ENCODE results near the gene KCNB1.

The KCNB1 gene

GRCh38 chr20:49466114-49466912 lies 16.2 kb downstream of the KCNB1 start:
- no peak for DNase-seq

DNA sequence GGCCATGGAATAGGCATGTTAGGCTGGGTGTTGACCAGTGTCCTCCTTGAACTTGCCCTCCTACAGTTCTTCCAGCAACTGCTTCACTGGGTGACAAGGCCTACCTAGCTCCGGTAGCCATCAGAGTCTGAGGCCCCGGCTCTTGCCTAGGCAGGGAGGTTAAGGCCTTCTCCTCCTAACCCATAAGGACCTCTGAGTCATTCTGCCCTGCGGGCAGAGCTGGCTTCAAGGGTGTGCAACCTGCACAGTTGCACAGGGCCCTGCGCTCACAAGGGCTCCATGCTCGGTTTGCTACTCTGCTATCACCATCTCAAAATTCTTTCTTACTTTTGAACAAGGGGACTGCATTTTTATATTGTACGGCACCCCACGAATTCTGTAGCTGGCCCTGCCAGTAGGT lies 17.9 kb downstream of the KCNB1 start:
- DNase-seq, result no peak

DNA sequence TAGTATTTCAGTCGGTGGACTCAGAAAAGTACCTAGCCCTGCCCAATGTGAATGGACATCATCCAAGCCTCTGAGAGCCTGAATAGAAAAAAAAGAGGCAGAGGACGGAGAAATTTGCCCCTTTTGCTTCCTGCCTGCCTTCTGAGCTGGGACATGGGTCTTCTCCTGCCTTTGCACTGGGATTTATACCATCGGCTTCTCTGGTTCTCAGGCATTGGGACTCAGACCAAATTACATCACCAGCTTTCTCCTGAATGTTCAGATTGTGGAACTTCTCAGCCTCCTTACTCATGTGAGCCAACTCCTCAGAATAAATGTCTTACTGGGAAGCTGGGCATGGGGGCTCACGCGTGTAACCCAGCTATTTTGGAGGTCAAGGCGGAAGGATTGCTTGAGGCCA lies 19.8 kb downstream of the KCNB1 start:
- no peak for DNase-seq

DNA sequence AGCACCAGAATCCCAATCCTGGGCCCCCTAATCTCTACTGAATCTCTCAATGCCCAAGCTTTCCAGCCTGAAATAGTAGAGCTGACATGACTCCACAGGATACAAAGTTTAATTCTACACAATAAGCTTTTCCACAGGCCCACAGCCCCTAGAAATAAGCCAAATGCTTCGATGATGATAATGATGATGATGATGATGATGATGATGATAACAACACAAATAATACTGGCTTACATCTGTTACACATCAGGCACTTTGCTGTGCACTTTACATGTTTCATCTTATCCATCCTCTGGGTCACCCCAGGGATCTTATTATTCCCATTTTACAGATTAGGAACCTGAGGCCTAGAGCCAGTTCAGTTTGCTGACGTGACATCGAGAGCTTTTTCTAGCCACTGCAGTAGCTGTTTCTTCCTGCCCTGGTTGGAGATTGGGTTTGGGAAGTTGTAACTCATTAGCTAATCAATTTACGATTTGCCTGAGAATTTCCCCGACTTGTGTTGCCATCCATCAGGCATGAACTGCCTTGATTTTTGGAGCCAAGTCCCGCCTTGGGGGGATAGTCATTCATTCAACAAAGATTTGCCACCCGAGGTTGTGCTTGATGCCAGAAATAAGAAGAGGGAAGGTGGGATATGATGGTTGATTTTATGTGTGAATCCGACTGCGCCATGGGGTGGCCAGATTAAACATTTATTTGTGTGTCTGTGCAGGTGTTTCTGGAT lies 20.4 kb downstream of the KCNB1 start:
- DNase-seq, result no peak

GRCh38 chr20:49460916-49461315 lies 21.6 kb downstream of the KCNB1 start:
- no peak for DNase-seq

DNA sequence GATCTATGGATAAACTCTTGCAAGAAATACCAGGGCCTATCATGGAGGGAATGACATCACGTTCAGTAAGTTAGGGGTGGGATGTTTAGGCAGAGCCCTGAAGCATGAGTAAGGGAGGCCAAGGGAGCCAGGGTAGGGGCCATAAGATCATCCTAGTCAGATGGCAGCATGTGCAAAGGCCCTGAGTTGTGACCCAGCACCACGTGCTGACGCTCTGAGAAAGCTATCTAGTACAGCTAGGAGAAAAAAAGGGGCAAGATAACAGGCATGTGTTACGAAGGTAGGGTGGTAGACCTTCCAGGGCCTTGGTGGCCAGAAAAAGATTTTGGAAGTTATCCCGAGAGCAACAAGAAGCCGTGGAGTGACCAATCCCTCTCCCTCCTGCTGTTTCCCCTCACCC lies 22.3 kb downstream of the KCNB1 start:
- DNase-seq, result no peak

DNA sequence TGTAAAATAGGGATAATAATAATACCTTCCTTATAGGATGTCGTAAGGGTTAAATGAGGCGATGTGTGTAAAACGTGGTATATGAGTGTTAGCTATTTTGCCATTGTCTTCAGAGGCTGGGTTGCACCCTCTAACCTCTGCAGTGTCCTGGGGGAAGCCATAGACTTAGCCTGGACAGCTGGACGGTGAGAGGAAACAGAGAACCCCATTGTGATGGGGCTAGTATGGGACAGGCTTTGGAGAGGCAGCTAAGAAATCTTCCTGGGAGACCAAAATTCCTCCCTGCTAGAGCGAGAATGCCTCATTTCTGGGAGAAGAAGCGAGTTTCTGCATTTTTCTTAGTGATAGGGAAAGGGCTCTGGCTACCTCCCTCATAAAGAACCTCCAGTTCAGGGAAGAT lies 22.8 kb downstream of the KCNB1 start:
- no peak for DNase-seq

DNA sequence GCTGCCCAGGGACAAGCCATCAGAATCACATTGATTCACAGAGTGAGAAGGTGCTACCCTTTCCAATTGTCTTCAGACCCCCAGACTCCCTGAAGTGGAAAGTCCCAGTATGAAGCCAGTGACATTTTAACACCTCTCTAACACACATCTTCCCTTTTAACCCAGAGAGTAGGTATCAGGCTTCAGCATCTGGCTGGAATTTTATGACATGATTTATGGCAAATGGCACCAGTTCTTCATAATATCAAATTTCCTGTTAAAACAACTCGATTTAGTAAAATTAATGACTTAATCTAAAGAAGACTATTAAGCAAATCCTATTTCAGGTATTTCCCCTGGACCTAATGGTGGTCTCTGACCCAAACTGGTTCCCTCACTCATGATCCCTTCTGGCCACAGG lies 25.0 kb downstream of the KCNB1 start:
- no peak for DNase-seq

- no peak for DNase-seq
These were observed 25.8 kb downstream of the KCNB1 start for GRCh38 chr20:49456646-49457045.

GRCh38 chr20:49455691-49456090 lies 26.8 kb downstream of the KCNB1 start:
- no peak for DNase-seq

DNA sequence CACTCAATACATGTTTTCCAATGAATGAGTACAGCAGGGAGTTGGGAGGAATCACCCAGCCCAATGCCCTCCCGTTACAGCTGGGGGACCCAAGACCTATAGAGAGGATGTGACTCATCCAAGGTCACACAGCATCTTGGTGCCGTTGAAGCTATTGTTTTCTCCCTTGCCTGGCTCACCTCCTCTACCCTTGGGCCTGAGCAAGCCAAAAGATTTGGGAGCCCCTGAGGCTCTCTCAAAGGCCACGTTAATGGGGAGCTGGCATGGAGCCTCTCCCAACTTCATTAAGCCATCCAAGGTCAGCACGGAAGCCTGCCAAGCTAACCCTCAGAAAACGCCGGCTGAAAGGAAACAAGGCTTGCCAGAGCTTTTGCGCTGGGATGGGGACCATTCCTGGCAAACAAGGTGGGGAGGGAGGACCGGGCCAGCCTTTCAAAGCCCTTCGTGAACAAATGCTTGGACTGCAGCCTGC lies 30.4 kb downstream of the KCNB1 start:
- no peak for DNase-seq

GRCh38 chr20:49450281-49450721 lies 32.2 kb downstream of the KCNB1 start:
- DNase-seq, result no peak

DNA sequence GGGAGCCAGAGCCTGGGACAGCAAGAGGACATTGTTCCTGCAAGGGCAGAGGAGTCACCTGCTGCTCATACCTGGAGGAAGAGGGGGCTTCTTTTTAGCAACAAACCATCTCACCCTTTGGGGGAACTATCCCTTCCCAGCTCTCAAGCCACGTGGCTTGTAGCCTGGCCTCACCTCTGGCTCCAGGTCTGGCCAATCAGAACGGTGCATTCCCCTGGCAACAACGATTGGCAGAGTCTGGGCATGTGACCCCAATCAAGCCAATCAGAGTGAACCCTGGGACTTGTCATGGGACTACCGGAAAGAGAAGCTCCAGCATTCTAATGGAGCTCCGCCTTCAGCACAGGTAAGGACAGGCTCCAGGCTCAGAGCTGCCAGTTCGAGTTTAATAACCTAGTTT lies 33.6 kb downstream of the KCNB1 start:
- no peak for DNase-seq

DNA sequence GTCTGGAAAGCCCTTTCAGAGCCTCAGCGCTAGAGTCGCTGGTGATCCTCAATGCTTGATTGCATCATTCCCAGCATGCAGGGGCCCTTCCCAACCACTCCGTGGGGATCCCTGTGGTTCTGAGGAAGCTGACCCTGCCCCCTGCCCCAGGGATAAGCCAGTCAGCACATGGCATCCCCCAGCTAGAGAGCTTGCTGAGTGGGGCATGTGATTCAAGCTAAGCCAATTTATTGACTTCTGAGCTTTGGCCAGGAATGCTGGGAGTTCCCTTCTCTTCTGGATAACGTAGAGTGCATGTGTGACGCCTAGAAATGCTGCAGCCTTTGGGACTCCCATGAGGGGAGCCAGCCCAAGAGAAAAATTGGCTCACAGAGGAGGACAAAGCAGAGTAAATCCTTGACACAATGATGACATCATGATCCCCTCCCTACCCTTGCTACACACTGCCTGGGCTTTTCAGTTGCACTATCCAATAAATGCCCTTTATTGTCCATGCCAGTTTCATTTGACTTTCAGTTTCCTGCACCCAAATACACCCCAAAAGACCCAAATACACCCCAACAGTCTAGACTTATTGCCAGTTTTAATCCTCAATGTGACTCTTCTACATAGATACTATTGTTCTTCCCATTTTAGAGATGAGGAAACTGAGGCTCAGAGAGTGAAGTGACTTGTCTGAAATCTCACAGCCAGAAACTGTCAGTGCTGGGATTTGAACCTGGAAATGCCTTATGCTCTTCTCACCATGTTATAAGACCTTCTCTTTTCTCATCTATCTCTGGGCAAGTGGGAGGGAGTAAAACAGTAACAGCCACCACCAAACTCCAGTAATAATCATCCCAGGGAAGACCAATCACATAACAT lies 34.3 kb downstream of the KCNB1 start:
- no peak for DNase-seq

DNA sequence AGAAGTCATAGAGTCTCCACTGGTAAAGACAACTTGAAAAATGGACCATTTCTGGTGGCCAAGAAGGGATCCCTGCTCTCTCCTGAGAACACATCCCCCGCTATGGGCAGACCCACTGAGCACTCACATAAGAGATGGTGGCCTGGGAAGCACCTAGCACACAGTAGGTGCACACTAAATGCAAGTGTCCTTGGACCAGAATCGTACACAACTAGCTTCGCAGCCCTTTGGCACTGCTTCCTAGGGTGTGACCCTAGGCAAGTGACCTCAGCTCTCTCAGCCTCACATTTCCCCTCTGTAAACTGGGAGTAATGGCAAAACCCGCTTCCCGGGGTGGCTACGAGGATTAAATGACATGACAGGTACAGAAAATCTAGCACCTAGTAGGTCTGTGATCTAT lies 35.1 kb downstream of the KCNB1 start:
- no peak for DNase-seq

DNA sequence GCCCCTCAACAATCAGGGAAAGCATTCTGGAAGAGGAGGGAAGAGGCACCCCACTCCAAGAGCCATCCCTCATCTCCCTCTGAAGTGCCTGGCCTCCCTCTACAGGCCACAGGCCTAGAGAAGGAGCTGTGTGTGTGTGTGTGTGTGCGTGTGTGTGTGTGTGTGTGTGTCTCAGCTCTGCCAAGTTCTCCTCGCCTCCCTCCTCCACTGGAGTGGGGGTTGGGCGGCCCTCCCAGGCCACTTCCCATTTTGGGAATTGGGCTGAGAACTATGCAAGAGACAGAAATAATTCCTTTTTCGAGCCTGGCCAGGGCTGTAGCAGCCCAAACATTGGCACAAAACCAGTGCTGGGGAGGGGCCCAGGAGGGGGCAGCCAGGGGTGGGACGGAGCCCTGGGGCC lies 35.7 kb downstream of the KCNB1 start:
- no peak for DNase-seq

DNA sequence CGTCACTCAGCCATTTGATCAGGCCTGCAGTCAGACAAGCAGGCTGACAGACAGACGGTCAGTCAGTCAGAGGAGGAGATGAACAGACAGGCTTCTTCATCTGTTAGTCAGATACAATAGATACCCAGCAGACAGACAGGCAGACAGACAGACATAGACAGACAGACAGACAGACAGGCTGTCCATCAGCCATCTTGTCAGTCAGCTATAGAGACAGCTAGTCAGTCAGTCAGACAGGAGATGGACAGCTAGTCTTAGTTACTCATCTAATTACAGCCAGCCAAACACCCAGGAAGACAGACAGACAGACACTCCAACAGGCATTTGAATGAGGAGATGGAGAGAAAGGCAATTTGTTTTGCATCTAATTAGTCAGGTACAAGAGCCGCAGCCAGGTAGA lies 36.4 kb downstream of the KCNB1 start:
- DNase-seq, result no peak

- DNase-seq, result no peak
These were observed 37.3 kb downstream of the KCNB1 start for GRCh38 chr20:49445176-49445575.

- no peak for DNase-seq
These were observed 37.9 kb downstream of the KCNB1 start for GRCh38 chr20:49444553-49444990.

- no peak for DNase-seq
These were observed 45.4 kb downstream of the KCNB1 start for GRCh38 chr20:49437057-49437456.

GRCh38 chr20:49435639-49436038 lies 46.8 kb downstream of the KCNB1 start:
- no peak for DNase-seq

DNA sequence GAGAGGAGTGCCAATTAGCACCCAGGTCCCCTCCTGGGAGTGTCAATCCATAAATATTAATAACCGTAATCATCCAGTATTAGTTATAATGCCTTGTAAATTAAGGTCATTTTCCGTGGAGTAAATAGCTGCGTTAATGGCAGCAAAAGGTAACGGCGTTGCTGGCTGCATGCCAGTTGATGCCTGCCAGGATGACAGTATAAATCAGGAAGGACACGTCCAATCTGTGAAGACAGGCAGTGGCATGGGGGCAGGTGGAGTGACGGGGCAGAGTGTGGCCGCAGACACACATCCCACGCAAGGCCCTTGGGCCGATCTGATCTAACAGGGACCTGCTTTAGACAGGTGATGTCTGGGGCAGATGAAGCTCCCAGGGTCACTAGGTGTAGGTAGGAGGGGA lies 49.1 kb downstream of the KCNB1 start:
- DNase-seq, result no peak

DNA sequence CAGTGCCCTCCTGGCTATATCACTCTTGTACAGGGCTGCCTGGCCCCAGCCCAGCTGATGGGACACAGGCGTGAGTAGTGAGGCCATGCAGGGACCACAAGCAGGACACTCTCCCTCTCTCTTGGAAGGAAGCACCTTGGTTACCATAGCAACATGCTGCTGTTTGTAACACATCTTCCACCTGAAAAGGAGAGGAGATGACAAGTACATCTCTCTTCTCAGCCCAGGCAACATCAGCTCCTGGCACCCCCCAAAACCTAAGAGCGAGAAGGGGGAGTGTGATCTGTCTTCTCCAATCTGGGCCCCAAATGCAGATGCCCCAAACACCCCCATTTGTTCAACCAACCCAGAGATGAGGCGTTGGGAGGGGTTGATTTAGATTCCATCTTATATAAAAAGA lies 49.9 kb downstream of the KCNB1 start:
- DNase-seq, result no peak

Data from hematopoietic multipotent progenitor cell treated with erythropoietin and hydrocortisone succinate and interleukin-3 and kit ligand, for 8 days (in vitro differentiated cells).